GM23338 (cell line): ENCODE results near the gene TIPRL.

ENCODE experiments used
- EZH2 ChIP-seq: fragments of 200-600 bp; sonication (generic); IDR thresholded peaks from one replicate; pipeline ENCODE4 v1.8.0; 2017; ENCODE audit warnings: antibody characterized with exemption, mild to moderate bottlenecking, low read depth; ENCODE audit not compliant: unreplicated experiment
- EZH2phosphoT487 ChIP-seq: fragments of 200-600 bp; sonication (generic); IDR thresholded peaks from one replicate; pipeline ENCODE4 v1.8.1; 2018; ENCODE audit warnings: antibody characterized with exemption; ENCODE audit not compliant: unreplicated experiment
- JUNB ChIP-seq: IDR thresholded peaks from one replicate; pipeline ENCODE4 v1.6.1; 2016; ENCODE audit warnings: antibody characterized with exemption; ENCODE audit not compliant: unreplicated experiment
- POLR2AphosphoS5 ChIP-seq: IDR thresholded peaks from 2 replicates; pipeline ENCODE4 v1.6.1; 2016; ENCODE audit warnings: antibody characterized with exemption, low read depth
- TF ChIP-seq, protein P1 (sequence below): IDR thresholded peaks from one replicate; pipeline ENCODE4 v1.6.1; 2018; ENCODE audit warnings: antibody characterized with exemption; ENCODE audit not compliant: unreplicated experiment
- TF ChIP-seq, protein P2 (sequence below), 2 experiments: fragments of 200-600 bp in 1 of 2; sonication (generic) in 1 of 2; conservative IDR thresholded peaks; 2 replicates each; pipeline versions ENCODE4 v1.5.1 to v1.6.1; 2016 to 2017; ENCODE audit warnings: antibody characterized with exemption in 2 of 2, low read depth in 2 of 2, mild to moderate bottlenecking in 2 of 2, moderate library complexity in 1 of 2
- TF ChIP-seq, protein P3 (sequence below): fragments of 250-450 bp; sonication (Bioruptor Pico); IDR thresholded peaks from 2 replicates; pipeline ENCODE4 v1.5.0; 2020; ENCODE audit warnings: mild to moderate bottlenecking, moderate library complexity

DNA sequence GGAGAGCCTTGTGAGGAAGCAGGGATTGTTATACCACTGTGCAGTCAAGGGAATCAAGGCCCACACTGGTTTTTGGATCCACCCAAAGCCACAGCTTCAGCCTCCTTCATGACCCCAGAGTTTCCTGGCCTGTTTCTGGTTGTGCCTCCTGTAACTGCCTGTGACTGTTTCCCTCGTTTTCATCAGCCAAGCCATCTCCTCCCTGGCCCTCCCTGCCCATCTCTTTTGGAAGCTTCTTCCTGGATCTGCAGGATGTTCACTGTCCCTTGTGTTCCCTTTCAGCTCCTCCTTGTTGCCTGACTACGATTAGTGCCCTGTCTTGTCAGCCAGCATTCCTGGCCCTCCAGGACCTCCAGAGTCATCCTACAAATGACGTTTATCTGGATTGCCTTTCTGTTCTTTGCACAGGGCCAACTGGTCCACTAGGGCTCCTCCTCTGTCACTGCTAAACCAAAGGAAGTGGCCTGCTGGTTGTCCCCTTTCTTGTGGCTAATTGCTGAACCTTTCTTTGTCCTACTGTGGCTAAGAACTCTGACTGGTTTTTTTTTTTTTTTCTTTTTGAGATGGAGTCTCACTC lies 65.0 kb downstream of the TIPRL start:
- TF ChIP-seq, protein P1, sequence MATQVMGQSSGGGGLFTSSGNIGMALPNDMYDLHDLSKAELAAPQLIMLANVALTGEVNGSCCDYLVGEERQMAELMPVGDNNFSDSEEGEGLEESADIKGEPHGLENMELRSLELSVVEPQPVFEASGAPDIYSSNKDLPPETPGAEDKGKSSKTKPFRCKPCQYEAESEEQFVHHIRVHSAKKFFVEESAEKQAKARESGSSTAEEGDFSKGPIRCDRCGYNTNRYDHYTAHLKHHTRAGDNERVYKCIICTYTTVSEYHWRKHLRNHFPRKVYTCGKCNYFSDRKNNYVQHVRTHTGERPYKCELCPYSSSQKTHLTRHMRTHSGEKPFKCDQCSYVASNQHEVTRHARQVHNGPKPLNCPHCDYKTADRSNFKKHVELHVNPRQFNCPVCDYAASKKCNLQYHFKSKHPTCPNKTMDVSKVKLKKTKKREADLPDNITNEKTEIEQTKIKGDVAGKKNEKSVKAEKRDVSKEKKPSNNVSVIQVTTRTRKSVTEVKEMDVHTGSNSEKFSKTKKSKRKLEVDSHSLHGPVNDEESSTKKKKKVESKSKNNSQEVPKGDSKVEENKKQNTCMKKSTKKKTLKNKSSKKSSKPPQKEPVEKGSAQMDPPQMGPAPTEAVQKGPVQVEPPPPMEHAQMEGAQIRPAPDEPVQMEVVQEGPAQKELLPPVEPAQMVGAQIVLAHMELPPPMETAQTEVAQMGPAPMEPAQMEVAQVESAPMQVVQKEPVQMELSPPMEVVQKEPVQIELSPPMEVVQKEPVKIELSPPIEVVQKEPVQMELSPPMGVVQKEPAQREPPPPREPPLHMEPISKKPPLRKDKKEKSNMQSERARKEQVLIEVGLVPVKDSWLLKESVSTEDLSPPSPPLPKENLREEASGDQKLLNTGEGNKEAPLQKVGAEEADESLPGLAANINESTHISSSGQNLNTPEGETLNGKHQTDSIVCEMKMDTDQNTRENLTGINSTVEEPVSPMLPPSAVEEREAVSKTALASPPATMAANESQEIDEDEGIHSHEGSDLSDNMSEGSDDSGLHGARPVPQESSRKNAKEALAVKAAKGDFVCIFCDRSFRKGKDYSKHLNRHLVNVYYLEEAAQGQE: no peak
- TF ChIP-seq EZH2 (no peak), POLR2AphosphoS5 (no peak), EZH2phosphoT487 (no peak), JUNB (no peak)
- TF ChIP-seq, protein P2, sequence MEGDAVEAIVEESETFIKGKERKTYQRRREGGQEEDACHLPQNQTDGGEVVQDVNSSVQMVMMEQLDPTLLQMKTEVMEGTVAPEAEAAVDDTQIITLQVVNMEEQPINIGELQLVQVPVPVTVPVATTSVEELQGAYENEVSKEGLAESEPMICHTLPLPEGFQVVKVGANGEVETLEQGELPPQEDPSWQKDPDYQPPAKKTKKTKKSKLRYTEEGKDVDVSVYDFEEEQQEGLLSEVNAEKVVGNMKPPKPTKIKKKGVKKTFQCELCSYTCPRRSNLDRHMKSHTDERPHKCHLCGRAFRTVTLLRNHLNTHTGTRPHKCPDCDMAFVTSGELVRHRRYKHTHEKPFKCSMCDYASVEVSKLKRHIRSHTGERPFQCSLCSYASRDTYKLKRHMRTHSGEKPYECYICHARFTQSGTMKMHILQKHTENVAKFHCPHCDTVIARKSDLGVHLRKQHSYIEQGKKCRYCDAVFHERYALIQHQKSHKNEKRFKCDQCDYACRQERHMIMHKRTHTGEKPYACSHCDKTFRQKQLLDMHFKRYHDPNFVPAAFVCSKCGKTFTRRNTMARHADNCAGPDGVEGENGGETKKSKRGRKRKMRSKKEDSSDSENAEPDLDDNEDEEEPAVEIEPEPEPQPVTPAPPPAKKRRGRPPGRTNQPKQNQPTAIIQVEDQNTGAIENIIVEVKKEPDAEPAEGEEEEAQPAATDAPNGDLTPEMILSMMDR (conservative IDR thresholded peaks at IDR 0.05; ENCODE audit: low read depth in 2 of 2): no peak
- TF ChIP-seq, protein P3, sequence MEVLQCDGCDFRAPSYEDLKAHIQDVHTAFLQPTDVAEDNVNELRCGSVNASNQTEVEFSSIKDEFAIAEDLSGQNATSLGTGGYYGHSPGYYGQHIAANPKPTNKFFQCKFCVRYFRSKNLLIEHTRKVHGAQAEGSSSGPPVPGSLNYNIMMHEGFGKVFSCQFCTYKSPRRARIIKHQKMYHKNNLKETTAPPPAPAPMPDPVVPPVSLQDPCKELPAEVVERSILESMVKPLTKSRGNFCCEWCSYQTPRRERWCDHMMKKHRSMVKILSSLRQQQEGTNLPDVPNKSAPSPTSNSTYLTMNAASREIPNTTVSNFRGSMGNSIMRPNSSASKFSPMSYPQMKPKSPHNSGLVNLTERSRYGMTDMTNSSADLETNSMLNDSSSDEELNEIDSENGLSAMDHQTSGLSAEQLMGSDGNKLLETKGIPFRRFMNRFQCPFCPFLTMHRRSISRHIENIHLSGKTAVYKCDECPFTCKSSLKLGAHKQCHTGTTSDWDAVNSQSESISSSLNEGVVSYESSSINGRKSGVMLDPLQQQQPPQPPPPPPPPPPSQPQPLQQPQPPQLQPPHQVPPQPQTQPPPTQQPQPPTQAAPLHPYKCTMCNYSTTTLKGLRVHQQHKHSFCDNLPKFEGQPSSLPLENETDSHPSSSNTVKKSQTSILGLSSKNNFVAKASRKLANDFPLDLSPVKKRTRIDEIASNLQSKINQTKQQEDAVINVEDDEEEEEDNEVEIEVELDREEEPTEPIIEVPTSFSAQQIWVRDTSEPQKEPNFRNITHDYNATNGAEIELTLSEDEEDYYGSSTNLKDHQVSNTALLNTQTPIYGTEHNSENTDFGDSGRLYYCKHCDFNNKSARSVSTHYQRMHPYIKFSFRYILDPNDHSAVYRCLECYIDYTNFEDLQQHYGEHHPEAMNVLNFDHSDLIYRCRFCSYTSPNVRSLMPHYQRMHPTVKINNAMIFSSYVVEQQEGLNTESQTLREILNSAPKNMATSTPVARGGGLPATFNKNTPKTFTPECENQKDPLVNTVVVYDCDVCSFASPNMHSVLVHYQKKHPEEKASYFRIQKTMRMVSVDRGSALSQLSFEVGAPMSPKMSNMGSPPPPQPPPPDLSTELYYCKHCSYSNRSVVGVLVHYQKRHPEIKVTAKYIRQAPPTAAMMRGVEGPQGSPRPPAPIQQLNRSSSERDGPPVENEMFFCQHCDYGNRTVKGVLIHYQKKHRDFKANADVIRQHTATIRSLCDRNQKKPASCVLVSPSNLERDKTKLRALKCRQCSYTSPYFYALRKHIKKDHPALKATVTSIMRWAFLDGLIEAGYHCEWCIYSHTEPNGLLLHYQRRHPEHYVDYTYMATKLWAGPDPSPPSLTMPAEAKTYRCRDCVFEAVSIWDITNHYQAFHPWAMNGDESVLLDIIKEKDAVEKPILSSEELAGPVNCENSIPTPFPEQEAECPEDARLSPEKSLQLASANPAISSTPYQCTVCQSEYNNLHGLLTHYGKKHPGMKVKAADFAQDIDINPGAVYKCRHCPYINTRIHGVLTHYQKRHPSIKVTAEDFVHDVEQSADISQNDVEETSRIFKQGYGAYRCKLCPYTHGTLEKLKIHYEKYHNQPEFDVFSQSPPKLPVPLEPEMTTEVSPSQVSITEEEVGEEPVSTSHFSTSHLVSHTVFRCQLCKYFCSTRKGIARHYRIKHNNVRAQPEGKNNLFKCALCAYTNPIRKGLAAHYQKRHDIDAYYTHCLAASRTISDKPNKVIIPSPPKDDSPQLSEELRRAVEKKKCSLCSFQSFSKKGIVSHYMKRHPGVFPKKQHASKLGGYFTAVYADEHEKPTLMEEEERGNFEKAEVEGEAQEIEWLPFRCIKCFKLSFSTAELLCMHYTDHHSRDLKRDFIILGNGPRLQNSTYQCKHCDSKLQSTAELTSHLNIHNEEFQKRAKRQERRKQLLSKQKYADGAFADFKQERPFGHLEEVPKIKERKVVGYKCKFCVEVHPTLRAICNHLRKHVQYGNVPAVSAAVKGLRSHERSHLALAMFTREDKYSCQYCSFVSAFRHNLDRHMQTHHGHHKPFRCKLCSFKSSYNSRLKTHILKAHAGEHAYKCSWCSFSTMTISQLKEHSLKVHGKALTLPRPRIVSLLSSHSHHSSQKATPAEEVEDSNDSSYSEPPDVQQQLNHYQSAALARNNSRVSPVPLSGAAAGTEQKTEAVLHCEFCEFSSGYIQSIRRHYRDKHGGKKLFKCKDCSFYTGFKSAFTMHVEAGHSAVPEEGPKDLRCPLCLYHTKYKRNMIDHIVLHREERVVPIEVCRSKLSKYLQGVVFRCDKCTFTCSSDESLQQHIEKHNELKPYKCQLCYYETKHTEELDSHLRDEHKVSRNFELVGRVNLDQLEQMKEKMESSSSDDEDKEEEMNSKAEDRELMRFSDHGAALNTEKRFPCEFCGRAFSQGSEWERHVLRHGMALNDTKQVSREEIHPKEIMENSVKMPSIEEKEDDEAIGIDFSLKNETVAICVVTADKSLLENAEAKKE: no peak
